K562 (cell line): Measurements from ENCODE around the gene SLC32A1. TPM values are rescaled to one million over a fixed set of nuclear protein-coding genes. Genes with fewer than 3 reads are reported as not detected.

Experiments used
- ATAC-seq: fragments of 200-7000 bp; cut with Tn5 transposase; 3 replicates; pipeline ENCODE4 v1.9.1; 2020; ENCODE audit warnings: moderate library complexity
- Bru-seq: library from RNA; stranded (reverse); fragments of 400-500 nt; gene quantifications from one replicate; lab custom pipeline; 2021; lab: Mats Ljungman, UMichigan
- BruChase-seq, 2 experiments: library from RNA; stranded (reverse); fragments of 400-500 nt; gene quantifications; one replicate each; lab custom pipeline; 2021; lab: Mats Ljungman, UMichigan
- BruUV-seq: library from RNA; stranded (reverse); fragments of 400-500 nt; replicated peaks from 2 replicates; lab custom pipeline; 2021; lab: Mats Ljungman, UMichigan
- CTCF ChIA-PET: fragments of 300-600 bp; formaldehyde crosslinking; extraction: SDS; loops from one replicate; lab custom pipeline; 2021; ENCODE audit warnings: low intra/inter-chr PET ratio; lab: Yijun Ruan, JAX
- POLR2A ChIA-PET: fragments of 300-600, 350-650 bp; sonication (Branson Sonifier 250); formaldehyde crosslinking; extraction: SDS; loops from one replicate; lab custom pipeline; 2021; ENCODE audit warnings: antibody characterized with exemption, inconsistent platforms; lab: Yijun Ruan, JAX
- DNase-seq, 4 experiments: peaks; one replicate each; pipeline versions ENCODE4 v3.0.0 to v3.0.0-alpha.2; 2011 to 2018; ENCODE audit warnings: low spot score in 3 of 4, mixed read lengths in 3 of 4; ENCODE audit errors: extremely low read depth in 1 of 4
- FAIRE-seq: peaks from 2 replicates; lab custom pipeline; 2011; peaks lifted over from hg19 to GRCh38; lab: Jason Lieb, UNC
- H2AFZ ChIP-seq: 2 replicates; pipeline ENCODE4 v1.6.0; 2011; ENCODE audit warnings: low read depth, low read length, control low read depth, inconsistent platforms
- H3K27ac ChIP-seq: fragments of 200-600 bp; 3 replicates; pipeline ENCODE4 v1.8.0; 2011; ENCODE audit warnings: low read depth, mild to moderate bottlenecking, control low read depth, inconsistent platforms, low read length, moderate library complexity, mixed read lengths; ENCODE audit errors: extremely low read depth
- H3K27me3 ChIP-seq, 2 experiments: fragments of 300-600 bp in 1 of 2; 2 replicates in 1 of 2; 3 replicates in 1 of 2; pipeline versions ENCODE4 v1.6.0 to v1.8.0; 2011; ENCODE audit warnings: inconsistent platforms in 2 of 2, low read length in 2 of 2, mild to moderate bottlenecking in 1 of 2, mixed read lengths in 1 of 2, moderate library complexity in 1 of 2; ENCODE audit not compliant: control insufficient read depth in 2 of 2, insufficient read depth in 2 of 2
- H3K36me3 ChIP-seq: fragments of 300-600 bp; 3 replicates; pipeline ENCODE4 v1.8.0; 2011; ENCODE audit warnings: mild to moderate bottlenecking, low read length, inconsistent platforms; ENCODE audit not compliant: control insufficient read depth, insufficient read depth
- H3K4me1 ChIP-seq, 2 experiments: fragments of 200-600 bp in 1 of 2; replicated peaks in 1 of 2; 2 replicates in 1 of 2; 3 replicates in 1 of 2; pipeline versions ENCODE4 v1.5.1 to v1.8.0; 2011; ENCODE audit warnings: inconsistent platforms in 2 of 2, low read length in 2 of 2, mild to moderate bottlenecking in 1 of 2, mixed read lengths in 1 of 2, moderate library complexity in 1 of 2; ENCODE audit not compliant: control insufficient read depth in 2 of 2, insufficient read depth in 2 of 2
- H3K4me2 ChIP-seq: 2 replicates; pipeline ENCODE4 v1.6.1; 2011; ENCODE audit warnings: low read length, control low read depth, inconsistent platforms, mixed read lengths; ENCODE audit not compliant: insufficient read depth
- H3K4me3 ChIP-seq: fragments of 200-600 bp; sonication (generic), shearing (Covaris generic); 2 replicates; pipeline ENCODE4 v1.5.1; 2016; ENCODE audit warnings: control low read depth, inconsistent platforms
- H3K79me2 ChIP-seq: fragments of 200-600 bp; 3 replicates; pipeline ENCODE4 v1.8.0; 2011; ENCODE audit warnings: low read length, inconsistent platforms; ENCODE audit not compliant: control insufficient read depth, insufficient read depth
- H3K9ac ChIP-seq, 2 experiments: 2 replicates each; pipeline versions ENCODE4 v1.6.0 to v1.6.1; 2011; ENCODE audit warnings: low read depth in 2 of 2, low read length in 2 of 2, control low read depth in 1 of 2, inconsistent platforms in 1 of 2, mild to moderate bottlenecking in 1 of 2, mixed read lengths in 1 of 2; ENCODE audit not compliant: insufficient read depth in 1 of 2
- H3K9me1 ChIP-seq: one replicate; pipeline ENCODE4 v1.6.0; 2011; ENCODE audit warnings: inconsistent platforms, mild to moderate bottlenecking, low read length, moderate library complexity; ENCODE audit not compliant: control insufficient read depth, insufficient read depth
- H3K9me3 ChIP-seq: replicated peaks from 2 replicates; pipeline ENCODE4 v1.5.1; 2011; ENCODE audit warnings: low read depth, low read length, inconsistent platforms; ENCODE audit not compliant: control insufficient read depth, insufficient read depth
- H4K20me1 ChIP-seq: replicated peaks from 2 replicates; pipeline ENCODE4 v1.6.1; 2011; ENCODE audit warnings: low read length, inconsistent platforms, mixed read lengths; ENCODE audit not compliant: control insufficient read depth, insufficient read depth
- CEBPG ChIP-seq, 3 experiments: fragments of 200-800 bp in 1 of 3; sonication (Bioruptor generic) in 1 of 3; sonication (generic) in 1 of 3; formaldehyde crosslinking in 1 of 3; IDR thresholded peaks in 2 of 3; conservative IDR thresholded peaks in 1 of 3; 2 replicates each; pipeline versions ENCODE4 v1.6.1 to v1.8.0; 2016 to 2022; ENCODE audit warnings: missing compliant biosample characterization in 2 of 3, missing genetic modification characterization in 2 of 3, mild to moderate bottlenecking in 1 of 3, missing genetic modification reagents in 1 of 3
- EGR1 ChIP-seq: fragments of 450-650 bp; conservative IDR thresholded peaks from 2 replicates; pipeline ENCODE4 v1.6.1; 2017; ENCODE audit warnings: mild to moderate bottlenecking
- ZNF609 ChIP-seq: sonication (generic); formaldehyde crosslinking; IDR thresholded peaks from 2 replicates; pipeline ENCODE4 v1.8.1; 2023; ENCODE audit warnings: missing genetic modification reagents, mild to moderate bottlenecking, borderline replicate concordance
- WGBS: fragments of 100-300 bp; shearing (Covaris generic); methylation state at CpG from one replicate; pipeline ENCODE4 v1.1.6; 2016; ENCODE audit warnings: low coverage, mixed read lengths; ENCODE audit not compliant: insufficient coverage; ENCODE audit errors: missing lambda C conversion rate; 5-methylcytosine and 5-hydroxymethylcytosine counted together
- in situ Hi-C: fragments of 300-500 bp; cut with MboI; formaldehyde crosslinking; loops from 4 replicates; pipeline ENCODE4 v1.15.0; 2018; ENCODE audit warnings: inconsistent platforms, mixed read lengths
- intact Hi-C: fragments of 100-400 bp; cut with micrococcal nuclease; formaldehyde crosslinking; loops from 2 replicates; pipeline ENCODE4 v1.14.2; 2022
- long read RNA-seq, 3 experiments: library from polyadenylated mRNA in 2 of 3; library from RNA in 1 of 3; unstranded in 2 of 3; stranded (forward) in 1 of 3; transcript quantifications; one replicate each; pipeline ENCODE4 v2.0.0, GENCODE V29; 2019 to 2022
- polyA minus RNA-seq, 3 experiments: library from RNA; depleted of rRNA, polyadenylated mRNA; stranded (reverse); fragments of >200 nt; gene quantifications; 2 replicates each; pipeline ENCODE4 v1.2.3, GENCODE V29; 2011
- polyA plus RNA-seq, 8 experiments: library from polyadenylated mRNA; depleted of rRNA in 4 of 8; stranded (reverse) in 5 of 8; unstranded in 3 of 8; fragments of >200 nt; fragmentation: Nextera tagmentation in 2 of 8; fragmentation: Illumina TruSeq in 1 of 8; extraction: Ambion mirVana in 2 of 8; extraction: Trizol in 1 of 8; gene quantifications; 2 replicates each; pipeline versions ENCODE4 v1.2.1 to v1.2.3, GENCODE V29; 2011 to 2014; ENCODE audit warnings: inconsistent platforms in 1 of 8, missing spikeins in 1 of 8
- total RNA-seq, 7 experiments: library from RNA; depleted of rRNA in 6 of 7; stranded (reverse); fragments of >200 nt in 6 of 7; fragmentation: Illumina TruSeq in 2 of 7; extraction: Trizol in 2 of 7; gene quantifications; 2 replicates each; pipeline versions ENCODE4 v1.2.1 to v1.2.3, GENCODE V29; 2011 to 2021; ENCODE audit warnings: low replicate concordance in 1 of 7

Gene SLC32A1
- total RNA-seq (2011; cell fraction: chromatin; rRNA removed; ENCODE audit: low replicate concordance) = 0.16 TPM in 1 of 2 replicates, not detected in the other
- total RNA-seq (2011; cell fraction: nucleolus; rRNA removed) = not detected in 2 replicates
- total RNA-seq (2011; cell fraction: nucleoplasm; rRNA removed) = 0.23 TPM in 1 of 2 replicates, not detected in the other
- not detected in 2 replicates for total RNA-seq (2014; rRNA removed)
- not detected in 2 replicates for total RNA-seq (2014; rRNA removed; fragmentation: Illumina TruSeq; extraction: Trizol)
- total RNA-seq (2015; rRNA removed; fragmentation: Illumina TruSeq; extraction: Trizol) = not detected in 2 replicates
- not detected in 2 replicates for total RNA-seq (2021)
- not detected in 2 replicates for polyA plus RNA-seq (2011; rRNA removed)
- polyA plus RNA-seq (2011; cell fraction: cytosol; rRNA removed) = not detected in 2 replicates
- polyA plus RNA-seq (2011; cell fraction: nucleus; rRNA removed) = not detected in 2 replicates
- polyA plus RNA-seq (2012) = not detected in 2 replicates
- not detected in 2 replicates for polyA plus RNA-seq (2014; fragmentation: Illumina TruSeq; extraction: Trizol)
- polyA plus RNA-seq (2014; fragmentation: Nextera tagmentation; extraction: Ambion mirVana) = not detected
- not detected in 2 replicates for polyA plus RNA-seq (2014; rRNA removed)
- not detected in 2 replicates for polyA minus RNA-seq (2011; rRNA and poly(A)+ RNA removed)
- not detected in 2 replicates for polyA minus RNA-seq (2011; cell fraction: cytosol; rRNA and poly(A)+ RNA removed)
- polyA minus RNA-seq (2011; cell fraction: nucleus; rRNA and poly(A)+ RNA removed) = not detected in 2 replicates
- Bru-seq, nascent RNA = not detected
- percentile 24 among the genes with signal in this experiment for BruChase-seq, experiment 1, labeled RNA remaining after a 2-hour chase
- not detected for BruChase-seq, experiment 2, labeled RNA remaining after a 6-hour chase
- long read RNA-seq, experiment 1 = 0 reads
- long read RNA-seq, experiment 2 = 0 reads
- long read RNA-seq, experiment 3 = 0 reads

- no TSS peak for BruUV-seq
- no peaks in the 10 kb centered on the region for H3K9me1 ChIP-seq
- peak in 2 of 4 experiments; percentile 23 for DNase-seq
- intact Hi-C loops (loop anchor here (10.0 kb wide), 1 partner anchor 321 kb away; no protein-coding TSS in a partner anchor), in situ Hi-C loops (no loop called here)
- peaks cover 34 to 94% of the 10 kb centered on the region in 2 experiments for H3K27me3 ChIP-seq
- no peaks in the 10 kb centered on the region for H3K79me2 ChIP-seq
- peaks cover 0 to 42% of the 10 kb centered on the region in 2 experiments; a peak in 3 of 5 replicates for H3K4me1 ChIP-seq
- peaks cover 15% of the 10 kb centered on the region for H4K20me1 ChIP-seq
- POLR2A ChIA-PET = interaction anchor here (0.8 to 1.8 kb wide), 2 partner anchors 11 to 12 kb away, joined by 4 to 7 read pairs; no protein-coding TSS in a partner anchor
- H2AFZ ChIP-seq = no peak within 1 kb of the TSS
- ATAC-seq = no peak
- H3K4me3 ChIP-seq = no peak within 1 kb of the TSS
- no peak within 1 kb of the TSS for H3K9ac ChIP-seq
- H3K27ac ChIP-seq = no peak within 1 kb of the TSS
- CTCF ChIA-PET = interaction anchor here (1.4 to 1.5 kb wide), 2 partner anchors 75 to 386 kb away, joined by 3 to 5 read pairs; no protein-coding TSS in a partner anchor
- no peak within 1 kb of the TSS for H3K4me2 ChIP-seq
- no peak for FAIRE-seq
- peak; percentile 55; the same call in 1 of the 2 replicates for TF ChIP-seq EGR1
- TF ChIP-seq CEBPG (CRISPR knock-in tag; IDR thresholded peaks at IDR 0.05) = no peak
- TF ChIP-seq CEBPG (tag; conservative IDR thresholded peaks at IDR 0.05 in 1 of 2, IDR thresholded peaks at IDR 0.05 in 1 of 2) = no peak
- no peak for TF ChIP-seq ZNF609 (CRISPR knock-in tag)
- no peaks in the 10 kb centered on the region for H3K36me3 ChIP-seq
- 25% methylated on average over 27 of the region's 76 CpGs for WGBS
- no peaks in the 10 kb centered on the region for H3K9me3 ChIP-seq
Observed at GRCh38 chr20:38723848-38724625, at the start of gene SLC32A1. TSS of gene SLC32A1 (plus strand) at chr20:38724486. CDS start at chr20:38724725, 239 bp downstream.
